Endometrial microvascular endothelial cells (primary cell): ENCODE data around the gene FKBP8. TPM values are rescaled to one million over a fixed set of nuclear protein-coding genes. Genes with fewer than 3 reads are reported as not detected.

ENCODE experiments used
- in situ Hi-C: cut with HindIII; loops from 2 replicates; pipeline ENCODE4 v1.10.0; 2017; ENCODE audit warnings: low sequenced_read_pairs, low pct_unique_long_range_greater_than_20kb; ENCODE audit errors: inconsistent ontology term
- total RNA-seq: library from RNA; depleted of rRNA; stranded (reverse); fragments of >200 nt; gene quantifications from one replicate; pipeline ENCODE4 v1.2.3, GENCODE V29; 2015; ENCODE audit errors: inconsistent ontology term

The FKBP8 gene
- total RNA-seq, 1 donor from 2014 or later = 223 TPM

GRCh38 chr19:18506101-18506930 is 37.1 kb downstream of the FKBP8 start:
- in situ Hi-C loops = no loop called here

DNA sequence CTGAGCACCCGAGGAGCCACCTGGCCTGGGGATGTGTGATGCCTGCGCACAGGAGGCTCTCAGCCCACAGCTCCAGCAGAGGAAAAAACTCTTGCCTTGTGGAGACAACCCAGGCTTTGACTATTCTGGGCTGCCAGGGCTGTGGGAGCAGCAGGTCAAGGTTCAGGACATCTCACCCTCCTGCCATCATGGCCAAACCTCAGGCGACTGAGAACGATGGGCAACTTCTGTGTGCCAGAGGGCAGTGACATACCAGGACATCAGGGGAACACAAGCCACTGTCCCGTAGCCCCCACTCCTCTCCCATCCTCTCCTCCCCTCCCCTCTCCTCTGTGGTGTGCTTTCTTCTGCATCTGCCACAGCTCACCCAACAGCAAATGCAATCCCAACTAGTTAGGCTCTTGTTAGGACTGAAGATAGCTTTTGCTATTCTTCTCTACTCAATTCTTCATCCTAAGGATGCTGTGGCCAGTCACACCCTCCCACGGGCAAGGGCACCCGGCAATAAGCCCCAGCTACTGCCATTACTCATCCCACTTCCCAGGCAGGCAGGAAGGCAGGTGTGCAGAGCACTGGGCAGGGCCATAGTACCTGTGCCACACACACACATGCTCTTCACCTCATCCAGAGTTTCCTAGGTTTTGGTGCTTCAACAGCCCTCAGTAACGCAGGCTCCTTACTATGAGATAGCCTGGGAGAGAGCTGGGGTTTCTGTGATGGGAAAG is 38.3 kb downstream of the FKBP8 start:
- in situ Hi-C loops = no loop called here

- in situ Hi-C loops = no loop called here
These were observed 39.1 kb downstream of the FKBP8 start for GRCh38 chr19:18503971-18504885.

GRCh38 chr19:18503337-18503970 is 39.9 kb downstream of the FKBP8 start:
- in situ Hi-C loops = no loop called here

DNA sequence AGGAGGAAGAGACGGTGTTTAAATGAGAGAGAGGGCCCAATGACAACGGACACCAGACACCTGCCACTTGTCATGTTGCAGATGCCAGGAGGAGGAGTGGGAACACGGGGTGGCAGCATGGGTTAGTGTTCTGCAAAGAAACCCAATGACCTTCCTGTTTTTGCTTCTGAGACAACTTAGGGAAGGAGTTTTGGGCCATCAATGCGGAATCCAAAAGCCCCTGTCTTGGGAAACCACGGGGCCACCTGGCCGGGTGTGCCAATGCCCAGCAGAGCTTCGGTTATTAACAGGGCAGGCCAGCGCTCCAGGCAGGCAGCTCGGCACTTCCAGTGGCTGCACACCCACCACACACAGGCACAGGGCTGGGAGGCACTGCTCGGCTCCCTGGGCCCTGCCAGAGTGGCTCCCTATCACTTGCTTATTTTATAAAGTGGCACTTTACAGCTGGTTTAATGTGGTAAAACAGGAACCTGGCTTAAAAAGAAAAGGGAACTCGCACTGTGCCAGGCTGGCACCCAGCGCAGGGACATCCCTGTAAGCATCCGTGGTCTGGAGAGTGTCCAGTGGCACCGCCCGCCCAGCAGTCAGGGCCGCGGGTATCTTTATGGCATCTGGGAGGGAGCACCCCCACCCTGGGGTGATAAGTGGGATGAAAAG is 40.6 kb downstream of the FKBP8 start:
- in situ Hi-C loops = no loop called here

DNA sequence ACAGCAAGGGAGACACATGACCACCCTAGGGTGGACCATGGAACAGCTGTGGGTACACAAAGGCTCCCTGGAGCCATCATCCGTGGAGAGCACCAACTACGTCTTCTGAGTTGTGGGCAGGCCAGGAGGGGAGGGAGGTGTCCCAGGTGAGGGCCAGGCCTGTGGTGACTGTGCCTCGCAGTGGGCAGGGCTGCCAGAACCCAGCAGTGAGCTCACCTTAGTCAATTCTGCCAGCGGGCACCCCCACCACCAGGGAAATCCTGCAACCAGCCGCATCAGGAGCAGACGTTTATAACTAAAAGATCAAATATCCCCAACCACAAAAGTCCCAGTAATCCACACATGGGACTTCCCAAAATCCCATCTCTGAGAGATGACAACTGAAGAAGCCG is 41.1 kb downstream of the FKBP8 start:
- in situ Hi-C loops = no loop called here

- in situ Hi-C loops = no loop called here
These were observed 41.5 kb downstream of the FKBP8 start for GRCh38 chr19:18501832-18502231.

DNA sequence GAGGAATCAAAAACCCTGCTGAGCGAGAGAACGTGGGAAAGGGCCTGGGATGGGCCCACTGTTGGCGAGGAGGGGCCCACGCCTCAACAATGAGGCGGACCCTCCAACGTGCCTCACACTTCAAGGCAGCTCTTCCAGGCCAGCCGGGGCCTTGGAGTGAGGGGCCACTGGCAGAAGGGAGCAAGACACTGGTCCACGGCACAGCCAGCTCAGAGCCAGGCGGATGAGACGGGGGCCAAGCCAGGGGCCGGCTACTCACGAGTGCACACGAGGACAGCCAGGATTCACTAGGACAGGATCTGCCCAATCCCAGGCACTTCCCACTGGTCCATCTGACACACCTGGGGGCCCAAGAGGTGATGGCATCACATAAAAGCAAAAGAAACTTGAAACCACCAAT is 42.0 kb downstream of the FKBP8 start:
- in situ Hi-C loops = no loop called here

- in situ Hi-C loops = no loop called here
These were observed 42.6 kb downstream of the FKBP8 start for GRCh38 chr19:18500799-18501198.

GRCh38 chr19:18500376-18500775 is 43.0 kb downstream of the FKBP8 start:
- in situ Hi-C loops = no loop called here

DNA sequence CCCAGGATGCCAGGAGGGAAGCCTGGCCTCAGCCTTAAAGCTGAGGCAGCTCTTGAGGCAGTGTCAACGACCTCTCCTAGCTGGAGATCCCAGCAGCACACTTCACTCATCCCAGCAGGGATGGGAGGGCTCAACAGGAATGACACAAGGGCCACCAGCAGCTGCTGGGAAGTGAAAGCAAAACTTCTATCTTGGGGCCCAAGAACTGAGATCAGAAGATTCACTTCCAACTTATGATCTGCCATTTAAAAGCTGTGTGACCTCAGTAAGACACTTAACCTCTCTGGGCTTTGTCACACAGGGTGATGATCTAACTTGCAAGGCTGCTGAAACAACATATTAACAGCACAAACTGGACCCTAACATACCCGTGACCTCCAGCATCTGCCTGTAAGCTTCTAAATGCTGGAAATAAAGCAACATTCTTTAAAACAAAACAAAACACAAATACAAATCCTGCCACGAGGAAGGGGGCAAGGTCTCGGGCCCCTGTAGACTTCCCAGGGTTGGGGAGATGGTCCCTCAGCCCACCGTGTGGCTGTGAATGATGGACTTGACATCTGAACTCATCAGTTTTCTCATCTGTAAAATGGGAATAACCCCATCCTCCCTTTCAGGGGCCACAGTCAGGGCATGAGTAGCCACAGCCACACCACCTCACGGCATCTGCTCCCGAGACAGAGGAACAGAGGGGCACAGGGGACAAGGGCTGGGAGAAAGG is 44.2 kb downstream of the FKBP8 start:
- in situ Hi-C loops = no loop called here

DNA sequence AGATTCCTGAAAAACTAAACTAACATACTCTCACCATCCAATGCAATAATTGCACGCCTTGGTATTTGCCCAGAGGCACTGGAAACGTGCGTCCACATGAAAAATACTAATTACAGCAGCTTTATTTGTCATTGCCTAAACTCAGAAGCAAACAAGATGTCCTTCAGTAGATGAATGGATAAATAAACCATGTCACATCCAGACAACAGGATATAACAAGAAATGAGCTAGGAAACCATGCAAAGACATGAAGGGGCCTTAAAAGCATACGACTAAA is 46.5 kb downstream of the FKBP8 start:
- in situ Hi-C loops = no loop called here

DNA sequence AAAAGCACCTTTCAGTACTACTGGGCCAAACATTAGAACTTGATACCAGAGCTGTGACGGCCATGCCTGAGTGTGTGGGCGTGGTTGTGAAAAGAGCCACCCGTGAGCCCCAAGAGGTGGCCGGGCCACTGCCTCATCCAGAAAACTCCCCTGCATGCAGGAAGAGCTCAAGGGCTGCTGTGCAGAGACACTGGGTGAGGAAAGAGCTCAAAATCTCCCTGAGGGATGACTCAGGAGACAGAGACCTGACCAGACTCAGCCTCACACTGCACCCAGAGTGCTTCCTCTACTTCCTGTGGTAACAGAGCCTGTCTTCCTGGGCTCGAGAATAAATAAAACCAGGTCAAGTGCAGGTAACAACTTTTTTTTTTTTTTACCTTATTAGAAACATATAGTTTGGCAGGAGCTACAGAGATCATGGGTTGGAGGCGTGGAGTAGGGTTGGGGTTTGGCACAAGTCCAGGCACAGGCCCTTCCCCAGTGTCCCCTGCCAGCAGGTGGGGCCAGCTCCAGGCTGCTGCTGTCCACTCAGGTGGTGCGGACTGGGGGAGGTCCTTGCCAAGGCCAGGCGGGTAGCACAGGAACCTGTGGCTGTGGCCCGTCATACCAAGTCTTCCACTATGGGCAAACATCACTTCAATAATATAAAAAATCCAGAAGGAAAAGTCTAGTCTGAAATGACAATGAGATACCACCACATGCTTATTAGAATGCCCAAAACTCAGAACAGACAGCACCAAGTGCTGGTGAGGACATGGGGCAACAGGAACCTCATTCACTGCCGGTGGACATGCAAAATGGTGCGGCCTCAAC is 47.0 kb downstream of the FKBP8 start:
- in situ Hi-C loops = no loop called here

DNA sequence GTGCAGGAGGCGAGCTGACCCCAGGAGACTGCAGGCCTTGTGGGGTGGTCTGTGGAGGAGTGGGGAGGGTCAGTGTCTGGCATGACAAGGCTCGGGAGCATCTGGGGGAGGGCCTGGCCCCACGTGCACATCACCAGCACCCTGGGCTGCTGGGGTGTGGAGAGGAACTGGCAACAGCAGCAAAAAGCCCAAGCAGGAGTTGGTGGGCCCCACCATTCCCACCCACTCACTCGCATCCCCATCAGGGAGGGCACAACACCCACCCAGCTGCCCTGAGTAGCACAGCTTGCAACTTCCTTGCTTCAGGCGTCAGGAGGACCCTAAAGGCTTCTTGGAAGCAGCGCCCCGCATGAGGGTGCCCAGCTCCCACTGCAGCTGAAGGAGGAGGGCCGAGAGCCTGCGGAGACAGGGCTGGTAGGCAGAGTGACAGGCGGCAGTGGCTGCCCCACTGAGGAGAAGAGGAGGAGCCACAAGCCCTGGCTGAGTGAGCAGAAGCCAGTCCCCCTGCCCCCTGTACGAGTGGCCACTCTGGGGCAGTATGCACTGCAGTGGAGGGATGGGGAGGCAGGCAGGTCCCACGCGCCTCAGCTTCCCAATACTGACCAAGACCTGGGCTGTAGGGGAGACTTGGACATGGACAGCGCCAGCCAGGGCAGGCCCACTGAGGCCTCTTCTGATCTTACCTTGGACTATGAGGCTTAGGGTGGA is 48.0 kb downstream of the FKBP8 start:
- in situ Hi-C loops = no loop called here

DNA sequence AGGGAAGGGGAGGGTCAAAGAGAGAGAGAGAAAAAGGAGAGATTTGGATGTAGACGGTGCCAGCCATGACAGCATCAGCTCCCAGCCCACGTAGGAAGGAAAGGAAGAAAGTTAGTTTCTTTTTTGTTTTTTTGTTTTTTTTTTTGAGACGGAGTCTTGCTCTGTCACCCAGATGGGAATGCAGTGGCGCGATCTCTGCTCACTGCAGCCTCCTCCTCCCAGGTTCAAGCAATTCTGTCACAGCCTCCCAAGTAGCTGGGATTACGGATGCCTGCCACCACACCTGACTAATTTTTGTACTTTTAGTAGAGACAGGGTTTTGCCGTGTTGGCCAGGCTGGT is 49.1 kb downstream of the FKBP8 start:
- in situ Hi-C loops = no loop called here

DNA sequence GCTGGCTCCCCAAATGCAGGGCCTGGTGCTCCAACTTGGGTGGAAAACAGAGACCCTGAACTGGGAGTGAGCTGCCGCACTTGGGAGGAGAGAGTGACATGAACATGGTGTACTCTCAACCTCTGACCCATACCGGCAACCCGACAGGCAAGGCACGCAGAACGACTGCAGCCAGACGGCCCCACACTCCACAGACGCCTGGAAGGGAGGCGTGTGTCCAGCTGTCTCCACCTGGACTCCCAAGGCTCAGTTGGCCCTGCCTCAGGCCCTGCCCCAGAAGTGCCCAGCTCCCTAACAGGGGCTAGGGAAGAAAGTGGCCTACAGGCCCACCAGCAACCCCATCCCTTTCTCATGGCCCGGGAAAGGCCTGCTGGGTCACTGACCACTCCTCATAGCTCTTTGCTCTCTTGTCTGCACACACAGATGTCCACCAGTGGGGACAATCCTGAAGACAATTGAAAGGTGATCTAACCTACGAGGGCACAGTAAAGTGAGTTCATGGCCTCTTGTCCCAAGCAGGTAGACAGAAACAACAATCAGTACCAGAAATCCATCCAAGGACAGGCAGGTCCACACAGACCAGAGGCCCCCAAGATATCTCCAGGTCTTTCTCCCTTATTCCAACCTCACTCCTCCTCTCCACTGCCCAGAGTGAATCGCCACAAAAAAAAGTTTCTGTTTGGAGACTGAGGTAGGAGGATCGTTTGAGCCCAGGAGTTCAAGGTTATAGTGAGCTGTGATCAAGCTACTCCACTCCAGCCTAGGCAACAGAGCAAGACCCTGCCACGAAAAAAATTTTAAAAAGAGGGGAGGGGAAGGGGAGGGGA is 49.7 kb downstream of the FKBP8 start:
- in situ Hi-C loops = no loop called here
